ENCODE measurements around the gene TNFAIP1. TPM values are rescaled to one million over a fixed set of nuclear protein-coding genes. Genes with fewer than 3 reads are reported as not detected.

Gene TNFAIP1
- total RNA-seq, 4 donors from 2014 or later, result 23.7 to 43.8 (median 34.8) TPM

GRCh38 chr17:28313841-28314240 is 21.7 kb upstream of the TNFAIP1 start:
- Histone ChIP-seq H3K9me3 (no peaks in the 10 kb centered on the region), H3K36me3 (no peaks in the 10 kb centered on the region), H3K27me3 (no peaks in the 10 kb centered on the region), H3K4me3 (no peak overlapping the region), H3K4me1 (peaks cover 7 to 10% (median 9%) of the 10 kb centered on the region in 4 donors), H3K27ac (replicated peaks in 1 of 4) (no peak overlapping the region)
- TF ChIP-seq POLR2A (IDR thresholded peaks at IDR 0.05; ENCODE audit: low read depth) (no peak), CTCF (IDR thresholded peaks at IDR 0.05) (no peak), EP300 (IDR thresholded peaks at IDR 0.05) (no peak)
- no peak for DNase-seq (ENCODE audit: extremely low spot score)
- intact Hi-C loops (cut with DNase I), result no loop called here
- WGBS, result 82% methylated on average over 2 of the region's 2 CpGs

GRCh38 chr17:28315846-28316705 is 19.5 kb upstream of the TNFAIP1 start:
- Histone ChIP-seq H3K36me3 (no peaks in the 10 kb centered on the region), H3K4me3 (no peak overlapping the region), H3K9me3 (no peaks in the 10 kb centered on the region), H3K4me1 (peaks cover 17 to 22% (median 20%) of the 10 kb centered on the region in 4 donors), H3K27me3 (no peaks in the 10 kb centered on the region), H3K27ac (replicated peaks in 1 of 4) (no peak overlapping the region)
- DNase-seq (ENCODE audit: extremely low spot score), result no peak
- TF ChIP-seq POLR2A (IDR thresholded peaks at IDR 0.05; ENCODE audit: low read depth) (no peak), EP300 (IDR thresholded peaks at IDR 0.05) (no peak)
- 98% methylated on average over 4 of the region's 4 CpGs for WGBS
- intact Hi-C loops (cut with DNase I), result no loop called here

- Histone ChIP-seq H3K27ac (replicated peaks in 1 of 4) (no peak overlapping the region), H3K4me3 (no peak overlapping the region), H3K36me3 (no peaks in the 10 kb centered on the region), H3K9me3 (no peaks in the 10 kb centered on the region), H3K4me1 (peaks cover 17 to 22% (median 20%) of the 10 kb centered on the region in 4 donors), H3K27me3 (no peaks in the 10 kb centered on the region)
- intact Hi-C loops (cut with DNase I), result no loop called here
- TF ChIP-seq POLR2A (IDR thresholded peaks at IDR 0.05; ENCODE audit: low read depth) (no peak), CTCF (IDR thresholded peaks at IDR 0.05) (no peak), EP300 (IDR thresholded peaks at IDR 0.05) (no peak), POLR2AphosphoS5 (IDR thresholded peaks at IDR 0.05) (no peak)
- no peak for DNase-seq (ENCODE audit: extremely low spot score)
- 84% methylated on average over 21 of the region's 21 CpGs for WGBS
Measured at GRCh38 chr17:28317099-28317965, 18.2 kb upstream of the TNFAIP1 start.

- Histone ChIP-seq H3K27me3 (no peaks in the 10 kb centered on the region), H3K36me3 (no peaks in the 10 kb centered on the region), H3K9me3 (no peaks in the 10 kb centered on the region), H3K27ac (replicated peaks in 1 of 4) (peak overlapping the region in 3 of 4 donors; percentile 68 to 86 (median 81)), H3K4me1 (peaks cover 17 to 22% (median 20%) of the 10 kb centered on the region in 4 donors), H3K4me3 (peak overlapping the region; percentile 59 to 82 (median 66))
- no peak for DNase-seq (ENCODE audit: extremely low spot score)
- 12% methylated on average over 36 of the region's 40 CpGs for WGBS
- intact Hi-C loops (cut with DNase I), result no loop called here
- no peak for TF ChIP-seq CTCF (IDR thresholded peaks at IDR 0.05)
- TF ChIP-seq POLR2AphosphoS5 (IDR thresholded peaks at IDR 0.05), result no peak
Measured at GRCh38 chr17:28317966-28318758, 17.4 kb upstream of the TNFAIP1 start.
